K562 (cell line): ENCODE measurements around the gene FEN1. TPM values are rescaled to one million over a fixed set of nuclear protein-coding genes. Genes with fewer than 3 reads are reported as not detected.

Experiments
- ARID4B ChIP-seq: sonication (generic); formaldehyde crosslinking; IDR thresholded peaks from 2 replicates; pipeline ENCODE4 v1.8.0; 2022; ENCODE audit warnings: mild to moderate bottlenecking, missing genetic modification reagents
- CREB3L1 ChIP-seq: fragments of 450-650 bp; IDR thresholded peaks from 2 replicates; pipeline ENCODE4 v1.6.1; 2014; ENCODE audit warnings: low read depth, mild to moderate bottlenecking, moderate library complexity, borderline replicate concordance
- DNMT1 ChIP-seq: fragments of 450-650 bp; IDR thresholded peaks from 2 replicates; pipeline ENCODE4 v1.6.1; 2016; ENCODE audit warnings: antibody characterized with exemption, mild to moderate bottlenecking
- E2F3 ChIP-seq: fragments of 250-450 bp; sonication (Bioruptor Pico); IDR thresholded peaks from 2 replicates; pipeline ENCODE4 v1.4.0; 2020; ENCODE audit warnings: mild to moderate bottlenecking
- GTF2E2 ChIP-seq: fragments of 200-800 bp; sonication (Bioruptor generic); IDR thresholded peaks from 2 replicates; pipeline ENCODE4 v1.6.1; 2016; ENCODE audit warnings: missing genetic modification characterization, missing compliant biosample characterization
- HNRNPL ChIP-seq: fragments of 200-400 bp; formaldehyde crosslinking; IDR thresholded peaks from 2 replicates; pipeline ENCODE4 v1.6.1; 2017; ENCODE audit warnings: low read depth, mild to moderate bottlenecking, low read length
- HOXB6 ChIP-seq: fragments of 250-450 bp; sonication (Bioruptor Pico); IDR thresholded peaks from 2 replicates; pipeline ENCODE4 v1.5.1; 2022; ENCODE audit warnings: mild to moderate bottlenecking, borderline replicate concordance
- IFI16 ChIP-seq: fragments of 250-450 bp; sonication (Bioruptor Pico); IDR thresholded peaks from 2 replicates; pipeline ENCODE4 v2.1.2; 2022; ENCODE audit warnings: mild to moderate bottlenecking, inconsistent platforms
- MCM7 ChIP-seq, 2 experiments: fragments of 450-650 bp; IDR thresholded peaks; 2 replicates each; pipeline ENCODE4 v1.6.1; 2016 to 2018
- TBP ChIP-seq: optimal IDR thresholded peaks from 2 replicates; pipeline ENCODE3; 2011; ENCODE audit warnings: low read depth, low read length, improper control_type of control experiment
- THRAP3 ChIP-seq: fragments of 450-650 bp; IDR thresholded peaks from 2 replicates; pipeline ENCODE4 v1.6.1; 2016; ENCODE audit warnings: mild to moderate bottlenecking, inconsistent platforms, borderline replicate concordance
- ZC3H4 ChIP-seq: sonication (generic); formaldehyde crosslinking; IDR thresholded peaks from 2 replicates; pipeline ENCODE4 v1.9.0; 2021; ENCODE audit warnings: missing genetic modification reagents, borderline replicate concordance
- ZKSCAN8 ChIP-seq: fragments of 200-800 bp; sonication (Bioruptor generic); IDR thresholded peaks from 2 replicates; pipeline ENCODE4 v1.6.1; 2016; ENCODE audit warnings: missing genetic modification characterization, missing compliant biosample characterization
- ZNF384 ChIP-seq: IDR thresholded peaks from 2 replicates; pipeline ENCODE4 v1.6.1; 2012; ENCODE audit warnings: low read depth, low read length, improper control_type of control experiment
- ZNF609 ChIP-seq: sonication (generic); formaldehyde crosslinking; IDR thresholded peaks from 2 replicates; pipeline ENCODE4 v1.8.1; 2023; ENCODE audit warnings: missing genetic modification reagents, mild to moderate bottlenecking, borderline replicate concordance
- polyA plus RNA-seq, 8 experiments: library from polyadenylated mRNA; depleted of rRNA in 4 of 8; stranded (reverse) in 5 of 8; unstranded in 3 of 8; fragments of >200 nt; fragmentation: Nextera tagmentation in 2 of 8; fragmentation: Illumina TruSeq in 1 of 8; extraction: Ambion mirVana in 2 of 8; extraction: Trizol in 1 of 8; gene quantifications; 2 replicates each; pipeline versions ENCODE4 v1.2.1 to v1.2.3, GENCODE V29; 2011 to 2014; ENCODE audit warnings: inconsistent platforms in 1 of 8, missing spikeins in 1 of 8
- total RNA-seq, 7 experiments: library from RNA; depleted of rRNA in 6 of 7; stranded (reverse); fragments of >200 nt in 6 of 7; fragmentation: Illumina TruSeq in 2 of 7; extraction: Trizol in 2 of 7; gene quantifications; 2 replicates each; pipeline versions ENCODE4 v1.2.1 to v1.2.3, GENCODE V29; 2011 to 2021; ENCODE audit warnings: low replicate concordance in 1 of 7

Gene FEN1
- total and polyA plus RNA-seq, 9 of the 15 experiments (the other 6 are each of a cell fraction or from before 2014, with no cell fraction given): 58.1 to 156 (median 137) TPM

GRCh38 chr11:61834278-61835048, 41.8 kb downstream of the FEN1 start (continued):
- TF ChIP-seq ARID4B (no peak), GTF2E2 (tag) (no peak), ZC3H4 (no peak), TBP (peak; percentile 87), ZNF609 (no peak), HNRNPL (0 out of 2 replicates have a peak, but pooled peaks have one; percentile 58), DNMT1 (no peak), HOXB6 (no peak), E2F3 (CRISPR knock-in tag) (peak; percentile 83), IFI16 (no peak), MCM7 (IDR thresholded peaks at IDR 0.05) (no peak), CREB3L1 (peak; percentile 50; the same call in 1 of the 2 replicates), ZNF384 (no peak), ZKSCAN8 (peak; percentile 88), THRAP3 (no peak; the same call in 1 of the 2 replicates)
